IMR-90 (cell line): Measurements from ENCODE around the gene HSPA1A.

Experiments used
- BHLHE40 ChIP-seq: fragments of 150-350 bp; IDR thresholded peaks from 2 replicates; pipeline ENCODE4 v1.6.1; 2016; ENCODE audit warnings: mild to moderate bottlenecking, low read depth, low read length
- CEBPB ChIP-seq: IDR thresholded peaks from 2 replicates; pipeline ENCODE4 v1.6.1; 2012; ENCODE audit warnings: low read depth, low read length, improper control_type of control experiment
- FOS ChIP-seq: fragments of 150-350 bp; IDR thresholded peaks from 2 replicates; pipeline ENCODE4 v1.6.1; 2016; ENCODE audit warnings: low read depth, low read length
- MAZ ChIP-seq: IDR thresholded peaks from 2 replicates; pipeline ENCODE4 v1.6.1; 2012; ENCODE audit warnings: low read depth, mild to moderate bottlenecking, low read length, improper control_type of control experiment, moderate library complexity, borderline replicate concordance
- MXI1 ChIP-seq: IDR thresholded peaks from 2 replicates; pipeline ENCODE4 v1.6.1; 2012; ENCODE audit warnings: low read depth, mild to moderate bottlenecking, low read length, moderate library complexity, borderline replicate concordance
- NFE2L2 ChIP-seq: fragments of 150-350 bp; IDR thresholded peaks from 2 replicates; pipeline ENCODE4 v1.6.1; 2016; ENCODE audit warnings: low read depth, mild to moderate bottlenecking, low read length
- POLR2A ChIP-seq: IDR thresholded peaks from 2 replicates; pipeline ENCODE4 v1.6.1; 2012; ENCODE audit warnings: mild to moderate bottlenecking, low read depth, low read length
- RAD21 ChIP-seq: IDR thresholded peaks from 2 replicates; pipeline ENCODE4 v1.6.1; 2012; ENCODE audit warnings: low read length, improper control_type of control experiment
- RCOR1 ChIP-seq: IDR thresholded peaks from 2 replicates; pipeline ENCODE4 v1.6.1; 2012; ENCODE audit warnings: mild to moderate bottlenecking, low read length, improper control_type of control experiment; ENCODE audit not compliant: insufficient replicate concordance
- RFX5 ChIP-seq: IDR thresholded peaks from 2 replicates; pipeline ENCODE4 v1.8.0; 2012; ENCODE audit warnings: low read depth, mild to moderate bottlenecking, low read length, moderate library complexity
- SMC3 ChIP-seq: fragments of 150-350 bp; IDR thresholded peaks from 2 replicates; pipeline ENCODE4 v1.6.1; 2016; ENCODE audit warnings: low read depth, mild to moderate bottlenecking, antibody characterized with exemption, low read length, moderate library complexity
- TF ChIP-seq, protein P1 (sequence below): conservative IDR thresholded peaks from 2 replicates; pipeline ENCODE4 v1.5.1; 2012; ENCODE audit warnings: mild to moderate bottlenecking, low read depth, low read length, improper control_type of control experiment
- TF ChIP-seq, protein P2 (sequence below): fragments of 150-350 bp; IDR thresholded peaks from 2 replicates; pipeline ENCODE4 v1.6.1; 2017; ENCODE audit warnings: mild to moderate bottlenecking, antibody characterized with exemption, low read length, low read depth
- TF ChIP-seq, protein P3 (sequence below): fragments of 150-350 bp; IDR thresholded peaks from 2 replicates; pipeline ENCODE4 v1.6.1; 2016; ENCODE audit warnings: low read depth, mild to moderate bottlenecking, low read length, moderate library complexity, borderline replicate concordance

DNA sequence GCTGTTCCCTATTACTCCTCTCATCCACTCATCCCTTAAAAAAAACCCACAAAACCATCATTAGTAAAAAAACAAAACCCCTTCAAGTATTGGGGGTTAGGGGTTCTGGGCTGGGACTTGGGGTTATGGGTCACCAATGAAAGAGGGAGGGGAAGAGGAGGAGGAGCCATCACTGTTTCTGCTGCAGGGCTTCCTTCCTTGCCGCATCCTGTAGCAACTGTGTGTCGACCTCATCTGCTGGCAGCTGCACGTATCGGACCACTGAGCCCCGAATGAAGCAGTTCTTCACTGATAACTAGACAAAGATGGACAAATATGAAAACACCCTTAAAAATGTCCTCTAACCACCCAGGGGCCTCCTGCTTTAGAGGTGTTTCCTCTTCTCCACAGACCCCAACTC lies 17.8 kb upstream of the HSPA1A start:
- TF ChIP-seq POLR2A: no peak
- no peak for TF ChIP-seq RAD21
- TF ChIP-seq, protein P1, sequence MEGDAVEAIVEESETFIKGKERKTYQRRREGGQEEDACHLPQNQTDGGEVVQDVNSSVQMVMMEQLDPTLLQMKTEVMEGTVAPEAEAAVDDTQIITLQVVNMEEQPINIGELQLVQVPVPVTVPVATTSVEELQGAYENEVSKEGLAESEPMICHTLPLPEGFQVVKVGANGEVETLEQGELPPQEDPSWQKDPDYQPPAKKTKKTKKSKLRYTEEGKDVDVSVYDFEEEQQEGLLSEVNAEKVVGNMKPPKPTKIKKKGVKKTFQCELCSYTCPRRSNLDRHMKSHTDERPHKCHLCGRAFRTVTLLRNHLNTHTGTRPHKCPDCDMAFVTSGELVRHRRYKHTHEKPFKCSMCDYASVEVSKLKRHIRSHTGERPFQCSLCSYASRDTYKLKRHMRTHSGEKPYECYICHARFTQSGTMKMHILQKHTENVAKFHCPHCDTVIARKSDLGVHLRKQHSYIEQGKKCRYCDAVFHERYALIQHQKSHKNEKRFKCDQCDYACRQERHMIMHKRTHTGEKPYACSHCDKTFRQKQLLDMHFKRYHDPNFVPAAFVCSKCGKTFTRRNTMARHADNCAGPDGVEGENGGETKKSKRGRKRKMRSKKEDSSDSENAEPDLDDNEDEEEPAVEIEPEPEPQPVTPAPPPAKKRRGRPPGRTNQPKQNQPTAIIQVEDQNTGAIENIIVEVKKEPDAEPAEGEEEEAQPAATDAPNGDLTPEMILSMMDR: no peak
- TF ChIP-seq, protein P2, sequence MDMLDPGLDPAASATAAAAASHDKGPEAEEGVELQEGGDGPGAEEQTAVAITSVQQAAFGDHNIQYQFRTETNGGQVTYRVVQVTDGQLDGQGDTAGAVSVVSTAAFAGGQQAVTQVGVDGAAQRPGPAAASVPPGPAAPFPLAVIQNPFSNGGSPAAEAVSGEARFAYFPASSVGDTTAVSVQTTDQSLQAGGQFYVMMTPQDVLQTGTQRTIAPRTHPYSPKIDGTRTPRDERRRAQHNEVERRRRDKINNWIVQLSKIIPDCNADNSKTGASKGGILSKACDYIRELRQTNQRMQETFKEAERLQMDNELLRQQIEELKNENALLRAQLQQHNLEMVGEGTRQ: no peak
- no peak for TF ChIP-seq BHLHE40
- TF ChIP-seq NFE2L2: no peak
- TF ChIP-seq SMC3: no peak
- no peak for TF ChIP-seq RCOR1
- TF ChIP-seq FOS: no peak
- no peak for TF ChIP-seq CEBPB
- TF ChIP-seq MAZ: no peak
- TF ChIP-seq RFX5: no peak
- no peak for TF ChIP-seq MXI1
- TF ChIP-seq, protein P3, sequence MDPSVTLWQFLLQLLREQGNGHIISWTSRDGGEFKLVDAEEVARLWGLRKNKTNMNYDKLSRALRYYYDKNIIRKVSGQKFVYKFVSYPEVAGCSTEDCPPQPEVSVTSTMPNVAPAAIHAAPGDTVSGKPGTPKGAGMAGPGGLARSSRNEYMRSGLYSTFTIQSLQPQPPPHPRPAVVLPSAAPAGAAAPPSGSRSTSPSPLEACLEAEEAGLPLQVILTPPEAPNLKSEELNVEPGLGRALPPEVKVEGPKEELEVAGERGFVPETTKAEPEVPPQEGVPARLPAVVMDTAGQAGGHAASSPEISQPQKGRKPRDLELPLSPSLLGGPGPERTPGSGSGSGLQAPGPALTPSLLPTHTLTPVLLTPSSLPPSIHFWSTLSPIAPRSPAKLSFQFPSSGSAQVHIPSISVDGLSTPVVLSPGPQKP: no peak
